ENCODE data around the gene HDGFL2.

- no peak for TF ChIP-seq CTCF (tag by site-specific recombination; IDR thresholded peaks at IDR 0.05)
- no peak for TF ChIP-seq ZNF830 (tag by site-specific recombination; IDR thresholded peaks at IDR 0.05; ENCODE audit: low read depth)
These were observed 16.4 kb downstream of the HDGFL2 start for GRCh38 chr19:4488496-4488895.

Measured in HEK293 (cell line).